Fibroblast of lung (primary cell): ENCODE data around the gene CCDC85C.

Source experiments
- CTCF ChIP-seq, 2 donors: IDR thresholded peaks in 1 of 2; conservative IDR thresholded peaks in 1 of 2; 1 replicate in 1 of 2; 2 replicates in 1 of 2; pipeline ENCODE4 v1.5.1; 2011 to 2012; ENCODE audit warnings: low read length in 2 of 2, control low read depth in 1 of 2, inconsistent platforms in 1 of 2, low read depth in 1 of 2, mild to moderate bottlenecking in 1 of 2
- EZH2 ChIP-seq: IDR thresholded peaks from 2 replicates; pipeline ENCODE4 v1.5.1; 2012; ENCODE audit warnings: low read length, control low read depth, mild to moderate bottlenecking; ENCODE audit errors: missing control alignments

- TF ChIP-seq CTCF (conservative IDR thresholded peaks at IDR 0.05 in 1 of 2, IDR thresholded peaks at IDR 0.05 in 1 of 2; ENCODE audit: low read depth in 1 of 2, low read length in 2 of 2) (no peak), EZH2 (no peak)
Observed at GRCh38 chr14:99516156-99516870, 87.7 kb downstream of the CCDC85C start.
